A549 (cell line): ENCODE results near the gene NPIPB8. TPM values are rescaled to one million over a fixed set of nuclear protein-coding genes. Genes with fewer than 3 reads are reported as not detected.
"Not testable (repeated sequence)": the region's sequence is repeated elsewhere in the genome, so short reads cannot be mapped to it uniquely, and the experiment has no call there.

Experiments used
- ATAC-seq, 2 experiments: fragments of 200-7000 bp in 1 of 2; fragments of >200 bp in 1 of 2; cut with Nextera tagmentation in 1 of 2; cut with Tn5 transposase in 1 of 2; 3 replicates each; pipeline versions ENCODE4 v1.8.0 to v1.9.1; 2018 to 2020; ENCODE audit warnings: mild to moderate bottlenecking in 1 of 2, moderate library complexity in 1 of 2
- CTCF ChIA-PET: fragments of 300-600 bp; sonication (Branson Sonifier 250); formaldehyde crosslinking; extraction: SDS; loops from one replicate; lab custom pipeline; 2021; ENCODE audit warnings: antibody characterized with exemption, inconsistent platforms; lab: Yijun Ruan, JAX
- POLR2A ChIA-PET: fragments of 350-600 bp; formaldehyde crosslinking; extraction: SDS; loops from one replicate; lab custom pipeline; 2021; ENCODE audit warnings: antibody characterized with exemption, inconsistent platforms; lab: Yijun Ruan, JAX
- DNase-seq, 2 experiments: peaks; one replicate each; pipeline versions ENCODE4 v3.0.0 to v3.0.0-alpha.2; 2011 to 2016; ENCODE audit warnings: low read depth in 1 of 2, low spot score in 1 of 2
- FAIRE-seq: peaks from 2 replicates; lab custom pipeline; 2011; peaks lifted over from hg19 to GRCh38; lab: Jason Lieb, UNC
- H3K27ac ChIP-seq, 2 experiments: fragments of >200 bp; sonication (Bioruptor Twin); formaldehyde crosslinking; 3 replicates each; pipeline ENCODE4 v1.5.1; 2016 to 2017
- H3K4me1 ChIP-seq: fragments of >200 bp; sonication (Bioruptor Twin); formaldehyde crosslinking; 3 replicates; pipeline ENCODE4 v1.6.1; 2016
- H3K4me2 ChIP-seq: fragments of >200 bp; sonication (Bioruptor Twin); formaldehyde crosslinking; 3 replicates; pipeline ENCODE4 v1.6.1; 2016
- H3K4me3 ChIP-seq: fragments of >200 bp; sonication (Bioruptor Twin); formaldehyde crosslinking; 3 replicates; pipeline ENCODE4 v1.5.1; 2016
- H3K9me3 ChIP-seq: fragments of >200 bp; sonication (Bioruptor Twin); formaldehyde crosslinking; 3 replicates; pipeline ENCODE4 v1.6.1; 2016
- BCL3 ChIP-seq: fragments of >200 bp; sonication (Bioruptor Twin); formaldehyde crosslinking; IDR thresholded peaks from 3 replicates; pipeline ENCODE4 v1.6.1; 2016
- BHLHE40 ChIP-seq: IDR thresholded peaks from 2 replicates; pipeline ENCODE4 v1.6.1; 2012; ENCODE audit warnings: low read depth, low read length, inconsistent platforms
- CBX2 ChIP-seq: fragments of 200-600 bp; sonication (generic); IDR thresholded peaks from 2 replicates; pipeline ENCODE4 v1.6.1; 2016; ENCODE audit warnings: low read depth, mild to moderate bottlenecking, borderline replicate concordance
- CTCF ChIP-seq: fragments of >200 bp; sonication (Bioruptor Twin); formaldehyde crosslinking; IDR thresholded peaks from 3 replicates; pipeline ENCODE4 v1.5.1; 2016
- EHMT2 ChIP-seq: fragments of 200-600 bp; sonication (generic); IDR thresholded peaks from 2 replicates; pipeline ENCODE4 v1.6.1; 2016; ENCODE audit warnings: antibody characterized with exemption, low read depth, mild to moderate bottlenecking, moderate library complexity
- ELK1 ChIP-seq: fragments of 150-350 bp; IDR thresholded peaks from 2 replicates; pipeline ENCODE4 v1.6.1; 2014; ENCODE audit warnings: low read depth, mild to moderate bottlenecking, low read length
- ESRRA ChIP-seq: fragments of 150-350 bp; IDR thresholded peaks from 2 replicates; pipeline ENCODE4 v1.6.1; 2014; ENCODE audit warnings: mild to moderate bottlenecking, low read length, borderline replicate concordance
- FOSL2 ChIP-seq, 2 experiments: fragments of 450-650 bp in 1 of 2; fragments of >200 bp in 1 of 2; sonication (Bioruptor Twin) in 1 of 2; formaldehyde crosslinking; IDR thresholded peaks; 2 replicates each; pipeline versions ENCODE4 v1.5.0 to v1.6.1; 2016 to 2020; ENCODE audit warnings: mild to moderate bottlenecking in 1 of 2, moderate library complexity in 1 of 2
- FOXS1 ChIP-seq: fragments of 250-450 bp; sonication (Bioruptor Pico); IDR thresholded peaks from 2 replicates; pipeline ENCODE4 v1.5.0; 2020; ENCODE audit warnings: mild to moderate bottlenecking, moderate library complexity
- HES2 ChIP-seq: fragments of >200 bp; sonication (Bioruptor Twin); formaldehyde crosslinking; IDR thresholded peaks from 2 replicates; pipeline ENCODE4 v1.6.1; 2016
- HEYL ChIP-seq: fragments of 250-450 bp; sonication (Bioruptor Pico); IDR thresholded peaks from 2 replicates; pipeline ENCODE4 v1.8.0; 2021; ENCODE audit warnings: mild to moderate bottlenecking, moderate library complexity
- HOXB5 ChIP-seq: fragments of 250-450 bp; sonication (Bioruptor Pico); IDR thresholded peaks from 2 replicates; pipeline ENCODE4 v1.5.0; 2020; ENCODE audit warnings: mild to moderate bottlenecking, moderate library complexity
- JUN ChIP-seq, 2 experiments: fragments of >200 bp; sonication (Bioruptor Twin); formaldehyde crosslinking; IDR thresholded peaks; 2 replicates in 1 of 2; 3 replicates in 1 of 2; pipeline ENCODE4 v1.6.1; 2016 to 2017
- KDM1A ChIP-seq: fragments of 200-600 bp; sonication (generic); IDR thresholded peaks from 2 replicates; pipeline ENCODE4 v1.6.1; 2016; ENCODE audit warnings: low read depth, mild to moderate bottlenecking
- POLR2A ChIP-seq: IDR thresholded peaks from 2 replicates; pipeline ENCODE4 v1.6.1; 2012; ENCODE audit warnings: mild to moderate bottlenecking, low read length
- RARB ChIP-seq: fragments of 250-450 bp; sonication (Bioruptor Pico); IDR thresholded peaks from 2 replicates; pipeline ENCODE4 v1.8.0; 2021; ENCODE audit warnings: mild to moderate bottlenecking, moderate library complexity
- RCOR1 ChIP-seq: fragments of 150-350 bp; IDR thresholded peaks from 2 replicates; pipeline ENCODE4 v1.6.1; 2014; ENCODE audit warnings: antibody characterized with exemption, low read length, low read depth
- RFX5 ChIP-seq: fragments of 450-650 bp; IDR thresholded peaks from 2 replicates; pipeline ENCODE4 v1.7.1; 2014; ENCODE audit warnings: antibody characterized with exemption, mild to moderate bottlenecking, moderate library complexity
- SREBF2 ChIP-seq: fragments of 450-650 bp; IDR thresholded peaks from 2 replicates; pipeline ENCODE4 v1.6.1; 2014; ENCODE audit warnings: mild to moderate bottlenecking, moderate library complexity
- TFCP2L1 ChIP-seq: fragments of 250-450 bp; sonication (Bioruptor Pico); IDR thresholded peaks from 2 replicates; pipeline ENCODE4 v1.5.0; 2021; ENCODE audit warnings: mild to moderate bottlenecking
- TP53 ChIP-seq: fragments of 250-450 bp; sonication (Bioruptor Pico); IDR thresholded peaks from 2 replicates; pipeline ENCODE4 v1.5.0; 2021; ENCODE audit warnings: mild to moderate bottlenecking, moderate library complexity
- ZC3H11A ChIP-seq: fragments of 450-650 bp; IDR thresholded peaks from 2 replicates; pipeline ENCODE4 v1.6.1; 2014; ENCODE audit warnings: antibody characterized with exemption, mild to moderate bottlenecking
- WGBS: methylation state at CpG from one replicate; pipeline ENCODE4 v1.1.6; 2017; ENCODE audit errors: missing lambda C conversion rate; 5-methylcytosine and 5-hydroxymethylcytosine counted together
- polyA plus RNA-seq, 4 experiments: library from polyadenylated mRNA; depleted of rRNA in 3 of 4; stranded (reverse); fragments of >200 nt; fragmentation: RNase III in 1 of 4; extraction: RNeasy Plus Mini Kit Qiagen cat#74134 plus additional on column Dnase treatment in 1 of 4; gene quantifications; 2 replicates in 3 of 4; 3 replicates in 1 of 4; pipeline ENCODE4 v1.2.3, GENCODE V29; 2011 to 2017

Gene NPIPB8
- polyA plus RNA-seq, 2 of the 4 experiments (the other 2 are of a cell fraction) = 0.98 to 1.0 TPM

- FAIRE-seq (no peak), DNase-seq (no peak), ATAC-seq (peak in 1 of 2 experiments; percentile 12; a peak in 3 of 6 replicates)
- POLR2A ChIA-PET = no interaction called here
- peak within 1 kb of the TSS; percentile 39; the same call in 1 of the 3 replicates for H3K4me2 ChIP-seq
- H3K4me3 ChIP-seq = no peak within 1 kb of the TSS
- peak within 1 kb of the TSS; percentile 49 to 71; a peak in 5 of 6 replicates for H3K27ac ChIP-seq
- no peak for TF ChIP-seq ZC3H11A
- no peak for TF ChIP-seq CTCF
- no peak for TF ChIP-seq JUN (IDR thresholded peaks at IDR 0.05)
- no peak for TF ChIP-seq FOSL2 (IDR thresholded peaks at IDR 0.05)
- no peak for TF ChIP-seq FOSL2 (CRISPR knock-in tag; IDR thresholded peaks at IDR 0.05)
- no peak for TF ChIP-seq BCL3
- TF ChIP-seq FOXS1 (CRISPR knock-in tag) = no peak
- no peak for TF ChIP-seq RARB (CRISPR knock-in tag)
- no peaks in the 10 kb centered on the region for H3K9me3 ChIP-seq
- H3K4me1 ChIP-seq = peaks cover 13% of the 10 kb centered on the region; the same call in 2 of the 3 replicates
- CTCF ChIA-PET = interaction anchor here (0.8 to 1.2 kb wide), 4 partner anchors 23 to 332 kb away, joined by 3 to 7 read pairs (median 3); no protein-coding TSS in a partner anchor
- WGBS = 71% methylated on average over 10 of the region's 11 CpGs
These were observed 28.0 kb upstream of the NPIPB8 start, which contains the start of gene SULT1A1 for GRCh38 chr16:28609631-28610594. Gene SULT1A1 (minus strand): TSS chr16:28610044. CDS start chr16:28608855, 1,189 bp downstream.

- ChIA-PET CTCF (interaction anchor here (1.2 kb wide), 1 partner anchor 289 kb away, joined by 3 read pairs; no protein-coding TSS in a partner anchor), POLR2A (no interaction called here)
- no peak for TF ChIP-seq BHLHE40
- no peak for TF ChIP-seq POLR2A
- no peak for TF ChIP-seq HOXB5 (CRISPR knock-in tag)
- TF ChIP-seq HES2 = no peak
- no peak for TF ChIP-seq TP53 (CRISPR knock-in tag)
- TF ChIP-seq ESRRA = no peak
- no peak for TF ChIP-seq FOXS1 (CRISPR knock-in tag)
- TF ChIP-seq TFCP2L1 = no peak
- no peak for TF ChIP-seq SREBF2
- TF ChIP-seq RFX5 = no peak
- TF ChIP-seq RCOR1 = no peak
- TF ChIP-seq KDM1A = no peak
- TF ChIP-seq CBX2 = no peak
- no peak for TF ChIP-seq EHMT2
- no peak for TF ChIP-seq HEYL (CRISPR knock-in tag)
- TF ChIP-seq ELK1 = no peak
- H3K9me3 ChIP-seq = no peaks in the 10 kb centered on the region
- no peak for FAIRE-seq
- ATAC-seq = no peak
- H3K4me1 ChIP-seq = peaks cover 13% of the 10 kb centered on the region; the same call in 2 of the 3 replicates
- DNase-seq = no peak
- no peak overlapping the region for H3K4me2 ChIP-seq
- no peak overlapping the region for H3K4me3 ChIP-seq
- 77% methylated on average over 10 of the region's 10 CpGs for WGBS
- H3K27ac ChIP-seq = no peak overlapping the region
These were observed 27.2 kb upstream of the NPIPB8 start for GRCh38 chr16:28610595-28611191.

GRCh38 chr16:28612359-28613280 lies 25.2 kb upstream of the NPIPB8 start:
- H3K4me3 ChIP-seq, H3K27ac ChIP-seq, H3K9me3 ChIP-seq, H3K4me2 ChIP-seq, DNase-seq, FAIRE-seq, CTCF ChIA-PET, POLR2A ChIA-PET: not testable (repeated sequence)
- H3K4me1 ChIP-seq = peaks cover 13% of the 10 kb centered on the region; the same call in 2 of the 3 replicates
- no CpG with 5 or more reads among the region's 17 CpGs for WGBS
- ATAC-seq = peak; percentile 58 to 77

- DNase-seq, H3K27ac ChIP-seq, H3K4me2 ChIP-seq, FAIRE-seq, H3K9me3 ChIP-seq, POLR2A ChIA-PET, ATAC-seq, H3K4me3 ChIP-seq, CTCF ChIA-PET: not testable (repeated sequence)
- WGBS = 86% methylated on average over 7 of the region's 26 CpGs
- peaks cover 13% of the 10 kb centered on the region; the same call in 2 of the 3 replicates for H3K4me1 ChIP-seq
These were observed 24.0 kb upstream of the NPIPB8 start for GRCh38 chr16:28613912-28614311.
